Neural crest cell (in vitro differentiated cells): ENCODE measurements around the gene CD28. TPM values are rescaled to one million over a fixed set of nuclear protein-coding genes. Genes with fewer than 3 reads are reported as not detected.

Experiments used
- DNase-seq: peaks from one replicate; pipeline ENCODE4 v3.0.0; 2021; ENCODE audit warnings: low read depth, mixed read lengths, low spot score
- H3K27ac Mint-ChIP-seq: one replicate; pipeline ENCODE4 v1.8.0; 2021; ENCODE audit warnings: mild to moderate bottlenecking, mixed read lengths; ENCODE audit not compliant: unreplicated experiment
- H3K27me3 Mint-ChIP-seq: 2 replicates; pipeline ENCODE4 v1.8.0; 2021; ENCODE audit warnings: low read depth, mild to moderate bottlenecking, mixed read lengths
- H3K36me3 Mint-ChIP-seq: 2 replicates; pipeline ENCODE4 v1.8.0; 2021; ENCODE audit warnings: low read depth, mild to moderate bottlenecking, mixed read lengths
- H3K4me1 Mint-ChIP-seq: 2 replicates; pipeline ENCODE4 v1.8.0; 2021; ENCODE audit warnings: mixed read lengths
- H3K4me3 Mint-ChIP-seq: one replicate; pipeline ENCODE4 v1.8.0; 2021; ENCODE audit warnings: mild to moderate bottlenecking, mixed read lengths
- H3K9me3 Mint-ChIP-seq: 2 replicates; pipeline ENCODE4 v1.8.0; 2021; ENCODE audit warnings: mixed read lengths
- total RNA-seq: library from RNA; stranded (reverse); gene quantifications from 2 replicates; pipeline ENCODE4 v1.2.1, GENCODE V29; 2021
- TF ChIP-seq, protein P1 (sequence below): fragments of 200-600 bp; sonication (generic); conservative IDR thresholded peaks from 2 replicates; pipeline ENCODE4 v1.5.0; 2021; ENCODE audit warnings: antibody characterized with exemption, mild to moderate bottlenecking

Gene CD28
- total RNA-seq, 1 donor from 2014 or later = not detected

DNA sequence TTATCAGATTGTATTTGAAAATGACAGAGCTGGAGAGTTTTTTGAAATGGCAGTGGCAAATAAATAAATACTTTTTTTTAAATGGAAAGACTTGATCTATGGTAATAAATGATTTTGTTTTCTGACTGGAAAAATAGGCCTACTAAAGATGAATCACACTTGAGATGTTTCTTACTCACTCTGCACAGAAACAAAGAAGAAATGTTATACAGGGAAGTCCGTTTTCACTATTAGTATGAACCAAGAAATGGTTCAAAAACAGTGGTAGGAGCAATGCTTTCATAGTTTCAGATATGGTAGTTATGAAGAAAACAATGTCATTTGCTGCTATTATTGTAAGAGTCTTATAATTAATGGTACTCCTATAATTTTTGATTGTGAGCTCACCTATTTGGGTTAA is 30.9 kb downstream of the CD28 start:
- Mint-ChIP-seq H3K27me3 (no peaks in the 10 kb centered on the region), H3K36me3 (no peaks in the 10 kb centered on the region), H3K9me3 (no peaks in the 10 kb centered on the region), H3K4me3 (no peak overlapping the region), H3K4me1 (peaks cover 6% of the 10 kb centered on the region), H3K27ac (no peak overlapping the region)
- DNase-seq = no peak
- TF ChIP-seq, protein P1, sequence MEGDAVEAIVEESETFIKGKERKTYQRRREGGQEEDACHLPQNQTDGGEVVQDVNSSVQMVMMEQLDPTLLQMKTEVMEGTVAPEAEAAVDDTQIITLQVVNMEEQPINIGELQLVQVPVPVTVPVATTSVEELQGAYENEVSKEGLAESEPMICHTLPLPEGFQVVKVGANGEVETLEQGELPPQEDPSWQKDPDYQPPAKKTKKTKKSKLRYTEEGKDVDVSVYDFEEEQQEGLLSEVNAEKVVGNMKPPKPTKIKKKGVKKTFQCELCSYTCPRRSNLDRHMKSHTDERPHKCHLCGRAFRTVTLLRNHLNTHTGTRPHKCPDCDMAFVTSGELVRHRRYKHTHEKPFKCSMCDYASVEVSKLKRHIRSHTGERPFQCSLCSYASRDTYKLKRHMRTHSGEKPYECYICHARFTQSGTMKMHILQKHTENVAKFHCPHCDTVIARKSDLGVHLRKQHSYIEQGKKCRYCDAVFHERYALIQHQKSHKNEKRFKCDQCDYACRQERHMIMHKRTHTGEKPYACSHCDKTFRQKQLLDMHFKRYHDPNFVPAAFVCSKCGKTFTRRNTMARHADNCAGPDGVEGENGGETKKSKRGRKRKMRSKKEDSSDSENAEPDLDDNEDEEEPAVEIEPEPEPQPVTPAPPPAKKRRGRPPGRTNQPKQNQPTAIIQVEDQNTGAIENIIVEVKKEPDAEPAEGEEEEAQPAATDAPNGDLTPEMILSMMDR = no peak

DNA sequence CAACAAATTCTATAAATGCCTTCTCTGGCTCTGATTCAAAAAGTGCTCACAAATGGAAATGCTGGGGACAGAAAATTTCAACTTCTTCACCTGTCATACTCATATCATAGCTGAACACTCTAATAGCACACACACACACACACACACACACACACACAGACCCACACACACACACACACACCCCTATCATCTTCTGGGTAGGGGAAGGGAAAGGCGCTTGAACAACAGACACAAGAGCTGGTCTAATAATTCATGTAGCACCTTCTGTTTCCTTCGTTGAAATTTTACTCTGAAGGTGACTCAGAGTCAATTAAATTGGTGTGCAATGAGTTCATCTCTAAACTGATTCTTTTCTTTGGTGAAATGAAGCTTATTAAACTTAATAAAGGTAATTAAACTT is 32.9 kb downstream of the CD28 start:
- Mint-ChIP-seq H3K27ac (no peak overlapping the region), H3K4me1 (peaks cover 6% of the 10 kb centered on the region), H3K27me3 (no peaks in the 10 kb centered on the region), H3K4me3 (no peak overlapping the region), H3K36me3 (no peaks in the 10 kb centered on the region), H3K9me3 (no peaks in the 10 kb centered on the region)
- DNase-seq = no peak
- TF ChIP-seq, protein P1 = no peak

GRCh38 chr2:203740871-203741281 is 34.4 kb downstream of the CD28 start:
- TF ChIP-seq, protein P1 = no peak
- Mint-ChIP-seq H3K4me3 (no peak overlapping the region), H3K36me3 (no peaks in the 10 kb centered on the region), H3K27ac (no peak overlapping the region), H3K4me1 (peaks cover 6% of the 10 kb centered on the region), H3K9me3 (peaks cover 3% of the 10 kb centered on the region), H3K27me3 (no peaks in the 10 kb centered on the region)
- DNase-seq = no peak

GRCh38 chr2:203741566-203741965 is 35.1 kb downstream of the CD28 start:
- Mint-ChIP-seq H3K9me3 (peaks cover 3% of the 10 kb centered on the region), H3K4me3 (no peak overlapping the region), H3K27me3 (no peaks in the 10 kb centered on the region), H3K27ac (peak overlapping the region; percentile 36), H3K36me3 (no peaks in the 10 kb centered on the region), H3K4me1 (peaks cover 6% of the 10 kb centered on the region)
- TF ChIP-seq, protein P1 = no peak
- no peak for DNase-seq

DNA sequence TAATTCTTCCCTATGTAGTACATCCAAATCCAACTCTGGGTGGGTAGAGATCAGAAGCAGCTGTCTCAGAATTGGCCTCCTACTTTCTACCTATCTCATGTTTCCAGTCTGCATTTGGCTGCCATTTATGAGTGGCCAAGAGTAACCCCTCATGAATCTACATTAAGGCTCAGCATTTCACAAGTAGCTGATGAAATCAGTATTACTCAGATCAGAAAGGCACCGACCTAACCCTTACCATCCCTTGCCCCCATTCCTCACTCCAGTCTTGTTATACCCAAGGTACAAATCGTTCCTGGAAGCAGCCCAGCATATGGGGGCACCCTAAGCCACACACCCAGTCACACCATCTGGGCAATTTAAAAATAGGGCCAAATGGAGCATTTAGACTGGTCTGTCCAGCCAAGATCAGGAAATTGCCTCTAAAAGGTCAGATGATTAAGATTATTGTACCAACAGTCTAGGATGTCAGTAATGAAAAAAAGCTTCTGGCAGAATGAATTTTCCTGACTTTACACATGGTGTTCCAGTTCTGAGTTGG is 37.1 kb downstream of the CD28 start:
- no peaks in the 10 kb centered on the region for H3K36me3 Mint-ChIP-seq
- DNase-seq = no peak
- no peaks in the 10 kb centered on the region for H3K27me3 Mint-ChIP-seq
- peaks cover 6% of the 10 kb centered on the region for H3K4me1 Mint-ChIP-seq
- TF ChIP-seq, protein P1 = no peak
- no peak overlapping the region for H3K4me3 Mint-ChIP-seq
- no peak overlapping the region for H3K27ac Mint-ChIP-seq
- H3K9me3 Mint-ChIP-seq = peaks cover 3% of the 10 kb centered on the region
